AG09319 (cell line): ENCODE data around the gene ANP32A.

ENCODE experiments used
- DNase-seq: peaks from one replicate; pipeline ENCODE4 v3.0.0-alpha.2; 2010; ENCODE audit warnings: low read depth; ENCODE audit errors: extremely low read depth
- CTCF ChIP-seq: IDR thresholded peaks from 2 replicates; pipeline ENCODE4 v1.5.1; 2011; ENCODE audit warnings: low read depth, mild to moderate bottlenecking, inconsistent platforms, low read length, moderate library complexity

Gene ANP32A

GRCh38 chr15:68734881-68735280 is 85.8 kb downstream of the ANP32A start:
- TF ChIP-seq CTCF = no peak
- no peak for DNase-seq

GRCh38 chr15:68734352-68734751 is 86.3 kb downstream of the ANP32A start:
- no peak for TF ChIP-seq CTCF
- DNase-seq = no peak

- DNase-seq = no peak
- TF ChIP-seq CTCF = no peak
These were observed 87.0 kb downstream of the ANP32A start for GRCh38 chr15:68733666-68734065.

GRCh38 chr15:68732451-68732850 is 88.2 kb downstream of the ANP32A start:
- DNase-seq = no peak

GRCh38 chr15:68730976-68731897 is 89.5 kb downstream of the ANP32A start:
- no peak for DNase-seq
- TF ChIP-seq CTCF = no peak

More at GRCh38 chr15:68732451-68732850, 88.2 kb downstream of the ANP32A start:
- TF ChIP-seq CTCF = no peak

GRCh38 chr15:68730471-68730919 is 90.2 kb downstream of the ANP32A start:
- peak; percentile 43 for TF ChIP-seq CTCF
- DNase-seq = no peak

- no peak for TF ChIP-seq CTCF
These were observed 90.8 kb downstream of the ANP32A start for GRCh38 chr15:68729789-68730411.

More at GRCh38 chr15:68729789-68730411, 90.8 kb downstream of the ANP32A start:
- DNase-seq = peak; percentile 38
